ENCODE results near the gene DUSP14. TPM values are rescaled to one million over a fixed set of nuclear protein-coding genes. Genes with fewer than 3 reads are reported as not detected.

DUSP14 gene
- total and polyA plus RNA-seq, 2 of the 13 experiments (the other 11 are each of a cell fraction or from before 2014, with no cell fraction given), result 33.5 to 39.8 TPM

DNA sequence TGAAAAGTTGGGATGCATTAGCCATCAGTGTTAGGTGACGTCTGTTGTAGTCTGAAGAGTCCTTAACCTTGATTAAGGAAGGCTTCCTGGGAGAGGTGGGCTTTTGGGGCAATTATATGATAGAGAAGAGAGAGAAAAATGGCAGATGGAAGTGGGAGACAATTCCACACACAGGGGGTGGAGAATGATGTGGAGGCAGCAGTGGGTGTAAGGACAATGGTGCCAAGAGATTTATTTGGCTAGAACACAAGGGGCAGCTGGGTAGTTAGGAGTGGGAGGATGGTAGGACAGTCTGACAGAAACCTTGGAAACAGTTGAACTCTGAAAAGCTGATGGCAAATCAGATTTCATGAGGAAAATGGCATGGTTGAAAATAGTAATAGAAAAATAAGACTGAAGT is 10.7 kb upstream of the DUSP14 start:
- intact Hi-C loops (cut with micrococcal nuclease; ENCODE audit: unreplicated experiment), result no loop called here
- no peak overlapping the region for H2AFZ ChIP-seq (ENCODE audit: low read length)
- ChIA-PET POLR2A (no interaction called here), CTCF (ENCODE audit: low intra/inter-chr PET ratio, low total read pairs) (no interaction called here)
- in situ Hi-C loops (cut with HindIII; ENCODE audit: extremely low pct_ligation_motif_present, low pct_unique_long_range_greater_than_20kb), result no loop called here
- no peak overlapping the region for H3K27ac ChIP-seq (ENCODE audit: extremely low read length, insufficient read depth, low read length)
- WGBS (ENCODE audit: low lambda C conversion rate), result 96% methylated on average over 1 of the region's 1 CpG
- no peaks in the 10 kb centered on the region for H3K9me3 ChIP-seq (ENCODE audit: low read length)
- H3K4me3 ChIP-seq (replicated peaks in 1 of 3; ENCODE audit: insufficient read depth in 1 of 3, low read depth in 2 of 3, low read length in 3 of 3), result no peak overlapping the region
- H3K79me2 ChIP-seq (ENCODE audit: insufficient read depth, low read length), result no peaks in the 10 kb centered on the region
- no peaks in the 10 kb centered on the region for H4K20me1 ChIP-seq (ENCODE audit: insufficient read depth, low read length)
- DNase-seq (ENCODE audit: low spot score) (no peak), ATAC-seq (no peak), FAIRE-seq (no peak)
- no peak overlapping the region for H3K9ac ChIP-seq (ENCODE audit: insufficient read depth, low read depth, low read length)
- BruUV-seq (replicated peaks), result no TSS peak
- peaks cover 40% of the 10 kb centered on the region for H3K4me1 ChIP-seq (ENCODE audit: insufficient read depth, low read length)
- TF ChIP-seq, protein P1, sequence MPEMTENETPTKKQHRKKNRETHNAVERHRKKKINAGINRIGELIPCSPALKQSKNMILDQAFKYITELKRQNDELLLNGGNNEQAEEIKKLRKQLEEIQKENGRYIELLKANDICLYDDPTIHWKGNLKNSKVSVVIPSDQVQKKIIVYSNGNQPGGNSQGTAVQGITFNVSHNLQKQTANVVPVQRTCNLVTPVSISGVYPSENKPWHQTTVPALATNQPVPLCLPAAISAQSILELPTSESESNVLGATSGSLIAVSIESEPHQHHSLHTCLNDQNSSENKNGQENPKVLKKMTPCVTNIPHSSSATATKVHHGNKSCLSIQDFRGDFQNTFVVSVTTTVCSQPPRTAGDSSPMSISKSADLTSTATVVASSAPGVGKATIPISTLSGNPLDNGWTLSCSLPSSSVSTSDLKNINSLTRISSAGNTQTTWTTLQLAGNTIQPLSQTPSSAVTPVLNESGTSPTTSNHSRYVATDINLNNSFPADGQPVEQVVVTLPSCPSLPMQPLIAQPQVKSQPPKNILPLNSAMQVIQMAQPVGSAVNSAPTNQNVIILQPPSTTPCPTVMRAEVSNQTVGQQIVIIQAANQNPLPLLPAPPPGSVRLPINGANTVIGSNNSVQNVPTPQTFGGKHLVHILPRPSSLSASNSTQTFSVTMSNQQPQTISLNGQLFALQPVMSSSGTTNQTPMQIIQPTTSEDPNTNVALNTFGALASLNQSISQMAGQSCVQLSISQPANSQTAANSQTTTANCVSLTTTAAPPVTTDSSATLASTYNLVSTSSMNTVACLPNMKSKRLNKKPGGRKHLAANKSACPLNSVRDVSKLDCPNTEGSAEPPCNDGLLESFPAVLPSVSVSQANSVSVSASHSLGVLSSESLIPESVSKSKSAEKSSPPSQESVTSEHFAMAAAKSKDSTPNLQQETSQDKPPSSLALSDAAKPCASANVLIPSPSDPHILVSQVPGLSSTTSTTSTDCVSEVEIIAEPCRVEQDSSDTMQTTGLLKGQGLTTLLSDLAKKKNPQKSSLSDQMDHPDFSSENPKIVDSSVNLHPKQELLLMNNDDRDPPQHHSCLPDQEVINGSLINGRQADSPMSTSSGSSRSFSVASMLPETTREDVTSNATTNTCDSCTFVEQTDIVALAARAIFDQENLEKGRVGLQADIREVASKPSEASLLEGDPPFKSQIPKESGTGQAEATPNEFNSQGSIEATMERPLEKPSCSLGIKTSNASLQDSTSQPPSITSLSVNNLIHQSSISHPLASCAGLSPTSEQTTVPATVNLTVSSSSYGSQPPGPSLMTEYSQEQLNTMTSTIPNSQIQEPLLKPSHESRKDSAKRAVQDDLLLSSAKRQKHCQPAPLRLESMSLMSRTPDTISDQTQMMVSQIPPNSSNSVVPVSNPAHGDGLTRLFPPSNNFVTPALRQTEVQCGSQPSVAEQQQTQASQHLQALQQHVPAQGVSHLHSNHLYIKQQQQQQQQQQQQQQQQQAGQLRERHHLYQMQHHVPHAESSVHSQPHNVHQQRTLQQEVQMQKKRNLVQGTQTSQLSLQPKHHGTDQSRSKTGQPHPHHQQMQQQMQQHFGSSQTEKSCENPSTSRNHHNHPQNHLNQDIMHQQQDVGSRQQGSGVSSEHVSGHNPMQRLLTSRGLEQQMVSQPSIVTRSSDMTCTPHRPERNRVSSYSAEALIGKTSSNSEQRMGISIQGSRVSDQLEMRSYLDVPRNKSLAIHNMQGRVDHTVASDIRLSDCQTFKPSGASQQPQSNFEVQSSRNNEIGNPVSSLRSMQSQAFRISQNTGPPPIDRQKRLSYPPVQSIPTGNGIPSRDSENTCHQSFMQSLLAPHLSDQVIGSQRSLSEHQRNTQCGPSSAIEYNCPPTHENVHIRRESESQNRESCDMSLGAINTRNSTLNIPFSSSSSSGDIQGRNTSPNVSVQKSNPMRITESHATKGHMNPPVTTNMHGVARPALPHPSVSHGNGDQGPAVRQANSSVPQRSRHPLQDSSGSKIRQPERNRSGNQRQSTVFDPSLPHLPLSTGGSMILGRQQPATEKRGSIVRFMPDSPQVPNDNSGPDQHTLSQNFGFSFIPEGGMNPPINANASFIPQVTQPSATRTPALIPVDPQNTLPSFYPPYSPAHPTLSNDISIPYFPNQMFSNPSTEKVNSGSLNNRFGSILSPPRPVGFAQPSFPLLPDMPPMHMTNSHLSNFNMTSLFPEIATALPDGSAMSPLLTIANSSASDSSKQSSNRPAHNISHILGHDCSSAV (CRISPR knock-in tag; IDR thresholded peaks at IDR 0.05; ENCODE audit: borderline replicate concordance), result no peak
- no peak for TF ChIP-seq KDM3A (CRISPR knock-in tag; IDR thresholded peaks at IDR 0.05; ENCODE audit: low read depth)
- TF ChIP-seq RFX3 (CRISPR knock-in tag; IDR thresholded peaks at IDR 0.05), result no peak
- no peak for TF ChIP-seq MEIS2 (CRISPR knock-in tag; IDR thresholded peaks at IDR 0.05)
- no peaks in the 10 kb centered on the region for H3K27me3 ChIP-seq (ENCODE audit: control insufficient read depth in 1 of 2, insufficient read depth in 2 of 2, low read length in 2 of 2)
- no peak overlapping the region for H3K4me2 ChIP-seq (ENCODE audit: low read depth, low read length)
- peaks cover 5 to 37% of the 10 kb centered on the region in 2 experiments; a peak in 2 of 5 replicates for H3K36me3 ChIP-seq (replicated peaks in 1 of 2; ENCODE audit: control insufficient read depth in 1 of 2, insufficient read depth in 2 of 2, low read length in 2 of 2)

Measured in HepG2 (cell line).